HepG2 (cell line): ENCODE data around the gene TMEM198. TPM values are rescaled to one million over a fixed set of nuclear protein-coding genes. Genes with fewer than 3 reads are reported as not detected.

Experiments
- BCLAF1 ChIP-seq: fragments of 450-650 bp; IDR thresholded peaks from 2 replicates; pipeline ENCODE4 v1.6.1; 2017; ENCODE audit warnings: mild to moderate bottlenecking
- CENPBD1 ChIP-seq: sonication (generic); formaldehyde crosslinking; IDR thresholded peaks from 2 replicates; pipeline ENCODE4 v1.8.0; 2022; ENCODE audit warnings: missing genetic modification reagents, low read depth, mild to moderate bottlenecking, borderline replicate concordance
- GRHL1 ChIP-seq: sonication (generic); formaldehyde crosslinking; conservative IDR thresholded peaks from 2 replicates; pipeline ENCODE4 v1.8.0; 2022; ENCODE audit warnings: missing genetic modification reagents
- LCORL ChIP-seq, 2 experiments: fragments of 450-650 bp in 1 of 2; sonication (generic) in 1 of 2; formaldehyde crosslinking in 1 of 2; IDR thresholded peaks; 2 replicates each; pipeline versions ENCODE4 v1.5.0 to v1.6.1; 2017 to 2020; ENCODE audit warnings: antibody characterized with exemption in 1 of 2, missing genetic modification reagents in 1 of 2
- MXD1 ChIP-seq: sonication (generic); formaldehyde crosslinking; IDR thresholded peaks from 2 replicates; pipeline ENCODE4 v1.4.0; 2020; ENCODE audit warnings: mild to moderate bottlenecking, missing genetic modification reagents
- RXRA ChIP-seq: sonication (generic); formaldehyde crosslinking; IDR thresholded peaks from 2 replicates; pipeline ENCODE4 v1.5.1; 2020; ENCODE audit warnings: missing genetic modification reagents
- SMARCE1 ChIP-seq: fragments of 450-650 bp; IDR thresholded peaks from 2 replicates; pipeline ENCODE4 v1.6.1; 2017; ENCODE audit warnings: borderline replicate concordance
- THYN1 ChIP-seq: sonication (generic); formaldehyde crosslinking; IDR thresholded peaks from 2 replicates; pipeline ENCODE4 v1.8.1; 2023; ENCODE audit warnings: low read depth, mild to moderate bottlenecking, moderate library complexity, missing genetic modification reagents, borderline replicate concordance
- UBTF ChIP-seq: sonication (generic); formaldehyde crosslinking; IDR thresholded peaks from 2 replicates; pipeline ENCODE4 v1.4.0; 2020; ENCODE audit warnings: mild to moderate bottlenecking, missing genetic modification reagents
- ZFP41 ChIP-seq: sonication (generic); formaldehyde crosslinking; IDR thresholded peaks from 2 replicates; pipeline ENCODE4 v1.4.0; 2020; ENCODE audit warnings: mild to moderate bottlenecking, missing genetic modification reagents, borderline replicate concordance
- ZGPAT ChIP-seq: IDR thresholded peaks from 2 replicates; pipeline ENCODE4 v1.6.1; 2016; ENCODE audit warnings: mild to moderate bottlenecking
- ZNF136 ChIP-seq: sonication (generic); formaldehyde crosslinking; IDR thresholded peaks from 2 replicates; pipeline ENCODE4 v1.8.1; 2022; ENCODE audit warnings: low read depth, mild to moderate bottlenecking, moderate library complexity, missing genetic modification reagents
- ZNF432 ChIP-seq: sonication (generic); formaldehyde crosslinking; IDR thresholded peaks from 2 replicates; pipeline ENCODE4 v1.5.0; 2020; ENCODE audit warnings: missing genetic modification reagents, mild to moderate bottlenecking, borderline replicate concordance
- ZNF496 ChIP-seq: sonication (generic); formaldehyde crosslinking; IDR thresholded peaks from 2 replicates; pipeline ENCODE4 v1.8.1; 2023; ENCODE audit warnings: mild to moderate bottlenecking, moderate library complexity, missing genetic modification reagents; ENCODE audit not compliant: insufficient replicate concordance
- ZNF556 ChIP-seq: sonication (generic); formaldehyde crosslinking; IDR thresholded peaks from 2 replicates; pipeline ENCODE4 v1.4.0; 2020; ENCODE audit warnings: mild to moderate bottlenecking, missing genetic modification reagents, borderline replicate concordance
- ZNF562 ChIP-seq: sonication (generic); formaldehyde crosslinking; IDR thresholded peaks from 2 replicates; pipeline ENCODE4 v1.8.0; 2022; ENCODE audit warnings: missing genetic modification reagents, borderline replicate concordance
- ZNF703 ChIP-seq: sonication (generic); formaldehyde crosslinking; IDR thresholded peaks from 2 replicates; pipeline ENCODE4 v1.5.1; 2020; ENCODE audit warnings: missing genetic modification reagents, mild to moderate bottlenecking, moderate library complexity, borderline replicate concordance
- ZNF709 ChIP-seq: sonication (generic); formaldehyde crosslinking; IDR thresholded peaks from 2 replicates; pipeline ENCODE4 v1.5.0; 2020; ENCODE audit warnings: mild to moderate bottlenecking, missing genetic modification reagents
- ZNF766 ChIP-seq: sonication (generic); formaldehyde crosslinking; IDR thresholded peaks from 2 replicates; pipeline ENCODE4 v1.5.0; 2020; ENCODE audit warnings: missing genetic modification reagents, borderline replicate concordance
- ZSCAN9 ChIP-seq: IDR thresholded peaks from 2 replicates; pipeline ENCODE4 v1.6.1; 2016; ENCODE audit warnings: borderline replicate concordance
- polyA plus RNA-seq, 8 experiments: library from polyadenylated mRNA; depleted of rRNA in 3 of 8; stranded (reverse) in 7 of 8; unstranded in 1 of 8; fragments of >200 nt; fragmentation: Illumina TruSeq in 4 of 8; extraction: Trizol in 4 of 8; gene quantifications; 2 replicates each; pipeline versions ENCODE4 v1.2.1 to v1.2.3, GENCODE V29; 2011 to 2016; ENCODE audit warnings: low read depth in 4 of 8, missing spikeins in 1 of 8, mixed read lengths in 1 of 8; ENCODE audit not compliant: insufficient read depth in 1 of 8
- total RNA-seq, 5 experiments: library from RNA; depleted of rRNA; stranded (reverse); fragments of >200 nt; fragmentation: Illumina TruSeq; extraction: Trizol; gene quantifications; 2 replicates each; pipeline ENCODE4 v1.2.3, GENCODE V29; 2016; ENCODE audit warnings: low read depth in 1 of 5

Gene TMEM198
- total and polyA plus RNA-seq, 2 of the 13 experiments (the other 11 are each of a cell fraction or from before 2014, with no cell fraction given), result 17.3 to 23.5 TPM

GRCh38 chr2:219541611-219542180 lies 2.1 kb upstream of the TMEM198 start (continued):
- TF ChIP-seq UBTF (peak; percentile 92), ZNF432 (CRISPR knock-in tag) (no peak), RXRA (CRISPR knock-in tag) (peak; percentile 89), BCLAF1 (no peak), LCORL (IDR thresholded peaks at IDR 0.05) (no peak), LCORL (CRISPR knock-in tag; IDR thresholded peaks at IDR 0.05) (peak; percentile 89), ZNF766 (CRISPR knock-in tag) (no peak), ZNF709 (peak; percentile 91), ZFP41 (CRISPR knock-in tag) (0 out of 2 replicates have a peak, but pooled peaks have one; percentile 62), GRHL1 (CRISPR knock-in tag) (no peak), ZNF496 (no peak), ZNF703 (CRISPR knock-in tag) (no peak), SMARCE1 (no peak), ZNF556 (CRISPR knock-in tag) (peak; percentile 98), CENPBD1 (CRISPR knock-in tag) (no peak; the same call in 1 of the 2 replicates), THYN1 (CRISPR knock-in tag) (no peak), ZGPAT (CRISPR knock-in tag) (peak; percentile 87), ZSCAN9 (CRISPR knock-in tag) (peak; percentile 65; the same call in 1 of the 2 replicates), MXD1 (CRISPR knock-in tag) (peak; percentile 91), ZNF136 (CRISPR knock-in tag) (no peak), ZNF562 (no peak)
